NCI-H82 treated with DMSO at 0.1 percent for 48 hours (cell line): Measurements from ENCODE around the gene POLR2L.

Source experiments
- DNase-seq: peaks from one replicate; lab custom pipeline; 2025; ENCODE audit not compliant: unreplicated experiment; lab: John Stamatoyannopoulos, UW

POLR2L gene

GRCh38 chr11:842370-843002 lies at the start of gene POLR2L, which contains the start of gene TSPAN4:
POLR2L (minus strand) TSS chr11:842529; CDS start chr11:842508, 21 bp downstream.
TSPAN4 (plus strand) TSS chr11:842852; CDS start chr11:850305, 7,453 bp downstream.
- DNase-seq: peak; percentile 32

GRCh38 chr11:890794-891540 lies 48.6 kb upstream of the POLR2L start:
- DNase-seq: no peak

- DNase-seq: no peak
Measured at GRCh38 chr11:889687-890475, 47.6 kb upstream of the POLR2L start.

GRCh38 chr11:889257-889656 lies 46.9 kb upstream of the POLR2L start:
- peak; percentile 50 for DNase-seq

- peak; percentile 49 for DNase-seq
Measured at GRCh38 chr11:888310-889212, 46.2 kb upstream of the POLR2L start.

GRCh38 chr11:887589-887988 lies 45.3 kb upstream of the POLR2L start:
- no peak for DNase-seq

- DNase-seq: no peak
Measured at GRCh38 chr11:886568-886967, 44.2 kb upstream of the POLR2L start.

GRCh38 chr11:884578-885070 lies 42.3 kb upstream of the POLR2L start:
- DNase-seq: no peak

GRCh38 chr11:883527-883926 lies 41.2 kb upstream of the POLR2L start:
- DNase-seq: no peak

GRCh38 chr11:882596-882995 lies 40.3 kb upstream of the POLR2L start:
- no peak for DNase-seq

GRCh38 chr11:880447-880846 lies 38.1 kb upstream of the POLR2L start:
- no peak for DNase-seq

GRCh38 chr11:877565-877964 lies 35.2 kb upstream of the POLR2L start:
- peak; percentile 8 for DNase-seq

- DNase-seq: no peak
Measured at GRCh38 chr11:876545-876944, 34.2 kb upstream of the POLR2L start.

- DNase-seq: no peak
Measured at GRCh38 chr11:875769-876301, 33.5 kb upstream of the POLR2L start.

- no peak for DNase-seq
Measured at GRCh38 chr11:875203-875602, 32.9 kb upstream of the POLR2L start.

- DNase-seq: no peak
Measured at GRCh38 chr11:873706-874105, 31.4 kb upstream of the POLR2L start.

- DNase-seq: no peak
Measured at GRCh38 chr11:872799-873198, 30.5 kb upstream of the POLR2L start.

- no peak for DNase-seq
Measured at GRCh38 chr11:871472-871871, 29.1 kb upstream of the POLR2L start.

GRCh38 chr11:870418-870817 lies 28.1 kb upstream of the POLR2L start:
- DNase-seq: no peak

GRCh38 chr11:870127-870413 lies 27.7 kb upstream of the POLR2L start:
- no peak for DNase-seq
